Mucosa of descending colon (tissue), 3 donors: ENCODE data around the gene MCAM. TPM values are rescaled to one million over a fixed set of nuclear protein-coding genes. Genes with fewer than 3 reads are reported as not detected.

Source experiments
- ATAC-seq: fragments of 200-7000 bp; cut with Tn5 transposase; one replicate; pipeline ENCODE4 v1.9.1; 2020; ENCODE audit warnings: mild to moderate bottlenecking, moderate library complexity
- DNase-seq, 3 donors: peaks; one replicate each; pipeline ENCODE4 v3.0.0-alpha.2; 2020
- H3K36me3 ChIP-seq: fragments of 200-600 bp; one replicate; pipeline ENCODE4 v1.8.0; 2021; ENCODE audit warnings: low read depth, mild to moderate bottlenecking
- H3K4me1 ChIP-seq: fragments of 200-600 bp; one replicate; pipeline ENCODE4 v1.8.0; 2021; ENCODE audit warnings: low read depth, mild to moderate bottlenecking
- H3K4me3 ChIP-seq: fragments of 200-600 bp; one replicate; pipeline ENCODE4 v1.8.0; 2021; ENCODE audit warnings: mild to moderate bottlenecking
- H3K9me3 ChIP-seq: fragments of 200-600 bp; one replicate; pipeline ENCODE4 v1.8.0; 2021; ENCODE audit warnings: mild to moderate bottlenecking
- intact Hi-C, 2 donors: fragments of 100-400 bp; cut with DNase I in 1 of 2; cut with micrococcal nuclease in 1 of 2; formaldehyde crosslinking; loops; one replicate each; pipeline versions ENCODE4 v1.11.0 to v1.11.1; 2022; cut with DNase I, micrococcal nuclease
- total RNA-seq, 3 donors: library from RNA; stranded (reverse); fragmentation: NEBNext Ultra II Directional in 2 of 3; extraction: Animal tissue kit (Norgen Biotek cat#: 25700) in 2 of 3; gene quantifications; one replicate each; pipeline versions ENCODE4 v1.2.1 to v1.2.4, GENCODE V29; 2021 to 2023
- TF ChIP-seq, protein P1 (sequence below): fragments of 200-600 bp; IDR thresholded peaks from one replicate; pipeline ENCODE4 v1.8.0; 2022; ENCODE audit warnings: antibody characterized with exemption, mild to moderate bottlenecking
- donor health status: DM: no; HTN: no; CAD: no; lungs with moderate emphysema.
- donor health status: DM: no; HTN: no; CAD: no.
- donor health status: DM: no; HTN: yes; CAD: no.

MCAM gene
- total RNA-seq, 3 donors from 2014 or later = 9.7 to 186 (median 32.5) TPM

DNA sequence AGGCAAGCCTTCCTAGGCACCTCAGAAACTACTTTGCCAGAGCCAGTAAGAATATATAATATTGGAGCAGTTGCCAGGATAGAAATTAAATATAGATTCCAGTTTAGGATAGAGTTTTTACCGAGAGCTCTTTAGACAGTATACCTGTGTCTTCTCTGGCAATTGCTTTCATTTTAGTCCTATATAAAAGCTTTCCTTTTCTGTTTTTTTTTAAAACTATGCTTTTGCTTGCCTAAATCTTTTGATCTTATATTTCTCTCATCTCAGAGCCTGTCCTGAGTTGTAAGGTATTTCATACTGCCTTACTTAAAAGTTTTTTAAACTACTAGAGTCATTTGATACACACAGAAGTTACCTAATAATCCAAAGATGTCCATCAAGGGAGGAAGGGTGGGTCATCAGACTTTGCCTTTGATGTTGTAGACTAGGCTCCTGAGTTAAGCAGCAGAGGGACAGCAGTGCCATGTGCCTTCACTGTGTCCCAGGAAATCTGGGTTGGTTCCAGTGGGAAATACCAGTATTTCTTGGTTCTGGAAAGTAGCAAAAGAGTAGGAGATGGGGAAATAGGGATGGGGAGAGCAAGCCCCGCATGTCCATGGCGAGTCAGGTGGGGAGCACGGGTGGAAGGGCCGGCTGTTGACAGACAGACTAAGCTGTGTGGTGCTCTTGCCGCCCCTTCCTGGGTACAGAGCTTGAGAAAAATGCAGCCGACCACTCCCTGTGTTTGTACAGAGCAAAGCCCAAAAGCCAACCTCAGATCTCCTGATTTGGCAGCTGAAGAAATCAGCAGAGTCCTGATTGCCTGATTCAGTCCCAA is 11.2 kb downstream of the MCAM start:
- no peak overlapping the region for H3K4me3 ChIP-seq
- intact Hi-C loops = no loop called here
- H3K4me1 ChIP-seq = no peaks in the 10 kb centered on the region
- H3K9me3 ChIP-seq = no peaks in the 10 kb centered on the region
- H3K36me3 ChIP-seq = no peaks in the 10 kb centered on the region
- ATAC-seq (no peak), DNase-seq (no peak)
- TF ChIP-seq, protein P1, sequence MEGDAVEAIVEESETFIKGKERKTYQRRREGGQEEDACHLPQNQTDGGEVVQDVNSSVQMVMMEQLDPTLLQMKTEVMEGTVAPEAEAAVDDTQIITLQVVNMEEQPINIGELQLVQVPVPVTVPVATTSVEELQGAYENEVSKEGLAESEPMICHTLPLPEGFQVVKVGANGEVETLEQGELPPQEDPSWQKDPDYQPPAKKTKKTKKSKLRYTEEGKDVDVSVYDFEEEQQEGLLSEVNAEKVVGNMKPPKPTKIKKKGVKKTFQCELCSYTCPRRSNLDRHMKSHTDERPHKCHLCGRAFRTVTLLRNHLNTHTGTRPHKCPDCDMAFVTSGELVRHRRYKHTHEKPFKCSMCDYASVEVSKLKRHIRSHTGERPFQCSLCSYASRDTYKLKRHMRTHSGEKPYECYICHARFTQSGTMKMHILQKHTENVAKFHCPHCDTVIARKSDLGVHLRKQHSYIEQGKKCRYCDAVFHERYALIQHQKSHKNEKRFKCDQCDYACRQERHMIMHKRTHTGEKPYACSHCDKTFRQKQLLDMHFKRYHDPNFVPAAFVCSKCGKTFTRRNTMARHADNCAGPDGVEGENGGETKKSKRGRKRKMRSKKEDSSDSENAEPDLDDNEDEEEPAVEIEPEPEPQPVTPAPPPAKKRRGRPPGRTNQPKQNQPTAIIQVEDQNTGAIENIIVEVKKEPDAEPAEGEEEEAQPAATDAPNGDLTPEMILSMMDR = no peak

DNA sequence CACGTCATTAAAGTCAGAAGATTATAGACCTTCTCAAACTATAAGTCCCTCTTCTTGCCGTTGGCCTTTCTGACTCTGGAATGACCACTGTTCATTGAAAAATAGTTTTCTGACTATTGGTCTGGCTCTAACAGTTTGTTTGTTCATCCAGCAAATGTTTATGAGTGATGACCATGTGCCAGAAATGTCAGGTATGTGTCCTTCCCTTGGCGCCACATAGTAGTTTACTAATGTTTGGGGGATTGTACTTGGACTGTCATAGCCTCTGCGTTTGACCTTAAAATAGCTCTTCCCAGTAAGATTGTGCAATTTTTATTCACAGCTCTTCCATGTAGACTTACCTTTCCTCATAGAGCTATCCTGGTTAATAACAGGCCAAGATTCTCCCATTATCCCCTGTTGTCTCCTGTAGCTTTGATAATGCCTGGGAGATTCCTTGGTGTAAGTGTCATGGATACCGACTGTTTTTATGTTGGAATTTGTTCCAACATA is 13.7 kb downstream of the MCAM start:
- intact Hi-C loops = no loop called here
- DNase-seq = no peak
- no peaks in the 10 kb centered on the region for H3K4me1 ChIP-seq
- H3K36me3 ChIP-seq = no peaks in the 10 kb centered on the region
- no peak for ATAC-seq
- TF ChIP-seq, protein P1 = no peak
- no peaks in the 10 kb centered on the region for H3K9me3 ChIP-seq
- no peak overlapping the region for H3K4me3 ChIP-seq

DNA sequence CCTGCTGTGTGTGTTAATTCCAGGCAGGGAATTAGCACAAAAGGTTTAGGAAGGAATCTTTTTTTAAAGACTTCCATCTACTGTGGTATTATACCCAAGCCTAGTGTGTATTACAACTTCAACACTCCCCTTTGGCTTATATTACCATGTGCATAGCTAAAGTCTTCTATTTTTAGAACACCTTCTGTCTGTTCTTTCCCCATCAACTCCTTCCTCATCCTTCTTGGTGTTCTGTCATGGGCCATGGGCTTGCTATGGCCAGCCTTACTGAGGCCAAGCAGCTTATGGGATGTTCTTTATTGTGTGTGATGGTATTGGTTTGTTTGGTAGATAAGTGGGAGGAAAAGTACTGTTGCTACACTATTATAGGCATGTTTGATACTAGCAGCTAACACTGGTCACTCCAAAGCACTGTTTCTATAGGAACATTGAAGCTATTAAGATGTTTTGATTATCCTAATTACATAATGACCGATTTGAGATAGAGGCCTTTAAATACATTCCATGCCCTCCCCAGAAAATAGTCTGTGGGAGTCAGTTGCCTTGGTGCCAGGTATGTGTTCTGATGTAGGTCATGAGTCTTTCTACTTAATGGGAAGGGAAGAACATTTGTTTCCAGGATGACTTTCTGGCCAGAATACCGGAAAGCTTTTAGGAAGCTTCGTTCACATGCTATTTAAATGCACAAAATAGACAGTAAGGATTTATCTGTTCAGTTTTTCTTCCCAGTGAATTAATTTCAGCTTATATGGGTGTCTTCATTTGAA is 16.5 kb downstream of the MCAM start:
- H3K4me3 ChIP-seq = no peak overlapping the region
- H3K36me3 ChIP-seq = no peaks in the 10 kb centered on the region
- no peaks in the 10 kb centered on the region for H3K4me1 ChIP-seq
- ATAC-seq = no peak
- intact Hi-C loops = no loop called here
- DNase-seq = no peak
- TF ChIP-seq, protein P1 = no peak
- no peaks in the 10 kb centered on the region for H3K9me3 ChIP-seq

DNA sequence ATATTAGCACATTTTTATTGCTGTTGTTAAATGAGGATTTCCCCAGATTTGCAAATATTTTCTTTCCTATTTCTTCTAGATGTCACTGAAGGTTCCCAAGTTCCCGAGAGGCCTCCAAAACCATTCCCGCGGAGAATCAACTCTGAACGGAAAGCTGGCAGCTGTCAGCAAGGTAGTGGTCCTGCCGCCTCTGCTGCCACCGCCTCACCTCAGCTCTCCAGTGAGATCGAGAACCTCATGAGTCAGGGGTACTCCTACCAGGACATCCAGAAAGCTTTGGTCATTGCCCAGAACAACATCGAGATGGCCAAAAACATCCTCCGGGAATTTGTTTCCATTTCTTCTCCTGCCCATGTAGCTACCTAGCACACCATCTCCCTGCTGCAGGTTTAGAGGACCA is 17.5 kb downstream of the MCAM start:
- no peak for ATAC-seq
- no peaks in the 10 kb centered on the region for H3K9me3 ChIP-seq
- intact Hi-C loops = no loop called here
- DNase-seq = no peak
- no peaks in the 10 kb centered on the region for H3K4me1 ChIP-seq
- no peaks in the 10 kb centered on the region for H3K36me3 ChIP-seq
- TF ChIP-seq, protein P1 = no peak
- H3K4me3 ChIP-seq = no peak overlapping the region

DNA sequence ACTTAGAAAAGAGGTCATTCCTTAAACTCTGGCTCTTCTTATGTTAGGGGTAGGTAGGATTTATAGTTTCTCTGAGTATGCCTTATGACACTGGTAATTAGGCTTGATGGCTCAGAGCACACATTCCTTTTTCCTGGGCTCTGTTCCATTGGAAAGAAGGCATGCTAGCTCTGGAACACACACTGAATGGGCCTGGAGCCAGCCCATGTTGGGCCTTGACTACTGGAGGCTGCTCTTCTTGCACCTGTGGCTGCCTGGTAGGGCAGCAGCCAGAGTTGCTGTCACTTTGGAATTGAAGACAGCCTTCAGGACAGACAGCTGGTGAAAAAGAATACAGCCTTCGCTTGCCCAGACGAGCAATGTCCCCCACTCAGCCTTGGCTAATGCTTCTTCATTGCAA is 18.2 kb downstream of the MCAM start:
- no peaks in the 10 kb centered on the region for H3K36me3 ChIP-seq
- no peaks in the 10 kb centered on the region for H3K9me3 ChIP-seq
- no peak overlapping the region for H3K4me3 ChIP-seq
- ATAC-seq (no peak), DNase-seq (no peak)
- TF ChIP-seq, protein P1 = no peak
- H3K4me1 ChIP-seq = no peaks in the 10 kb centered on the region
- intact Hi-C loops = no loop called here
